Middle frontal gyrus (tissue), 1 donor: ENCODE measurements around the gene FAM163B.
A peak's percentile ranks its signal among the peaks of the same experiment; 100 is the strongest.

ENCODE experiments used
- DNase-seq: peaks from one replicate; pipeline ENCODE4 v3.0.0-alpha.2; 2015; ENCODE audit warnings: low spot score; ENCODE audit errors: extremely low spot score

FAM163B gene

DNA sequence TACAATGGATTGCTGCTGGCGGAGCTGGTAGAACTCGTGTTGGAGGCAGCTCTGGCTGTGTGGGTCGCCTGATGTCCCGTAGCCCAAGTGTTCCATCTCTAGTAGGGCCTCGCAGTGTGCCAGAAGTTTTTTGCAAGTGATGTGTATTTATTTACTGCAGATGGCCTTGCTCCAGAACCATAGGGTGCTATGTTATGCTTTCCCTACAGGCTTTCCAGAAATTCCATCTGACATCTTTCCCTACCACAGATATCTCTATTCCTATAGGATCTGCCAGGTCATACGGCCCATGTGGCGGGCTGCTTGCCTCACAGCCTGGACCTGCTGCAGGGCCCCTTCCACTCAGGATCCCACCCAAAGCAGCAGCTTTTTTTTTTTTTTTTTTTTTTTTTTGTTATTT lies 57.7 kb downstream of the FAM163B start:
- DNase-seq: no peak

DNA sequence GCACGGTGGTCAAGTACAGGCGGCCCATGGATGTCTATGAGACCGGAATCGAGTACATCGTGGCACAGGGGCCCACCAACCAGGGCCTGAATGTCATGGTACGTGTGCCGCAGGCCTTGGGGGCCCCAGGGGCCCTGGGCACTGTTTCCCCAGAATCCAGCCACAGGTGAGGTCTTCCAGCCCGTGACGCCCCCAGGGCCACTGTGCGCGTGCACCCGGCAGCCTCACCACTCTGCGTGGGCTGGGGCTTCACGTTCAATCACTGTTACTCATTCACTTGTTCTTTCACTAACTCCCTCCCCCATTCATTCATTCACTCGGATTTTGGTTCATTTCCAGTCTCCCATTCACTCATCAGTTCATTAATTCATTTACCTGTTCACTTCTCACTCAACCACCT lies 62.1 kb downstream of the FAM163B start:
- no peak for DNase-seq

DNA sequence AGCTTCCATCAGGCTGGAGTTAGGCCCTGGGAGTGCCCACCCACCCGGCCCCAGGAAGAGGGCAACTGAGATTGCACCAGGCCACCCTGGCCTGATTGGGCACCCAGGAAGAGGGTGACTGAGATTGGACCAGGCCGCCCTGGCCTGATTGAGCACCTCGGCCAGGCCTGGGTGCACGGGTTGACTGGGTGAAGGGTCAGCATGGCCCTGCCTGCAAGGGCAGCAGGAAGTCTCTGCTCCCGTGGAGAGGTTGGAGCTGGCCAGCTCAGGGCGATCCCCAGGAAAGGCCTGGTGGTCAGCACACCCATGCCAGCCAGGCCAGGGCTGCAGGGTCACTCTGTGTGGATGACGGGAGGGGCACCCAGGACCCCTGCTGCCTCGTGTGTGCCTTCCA lies 62.9 kb downstream of the FAM163B start:
- DNase-seq: no peak

- DNase-seq: no peak
These were observed 63.5 kb downstream of the FAM163B start for GRCh38 chr9:133545494-133546286.

GRCh38 chr9:133543772-133544467 lies 65.3 kb downstream of the FAM163B start:
- no peak for DNase-seq

GRCh38 chr9:133542002-133542401 lies 67.2 kb downstream of the FAM163B start:
- DNase-seq: no peak

- DNase-seq: no peak
These were observed 68.5 kb downstream of the FAM163B start for GRCh38 chr9:133540698-133541025.

GRCh38 chr9:133539991-133540697 lies 69.0 kb downstream of the FAM163B start:
- DNase-seq: no peak

DNA sequence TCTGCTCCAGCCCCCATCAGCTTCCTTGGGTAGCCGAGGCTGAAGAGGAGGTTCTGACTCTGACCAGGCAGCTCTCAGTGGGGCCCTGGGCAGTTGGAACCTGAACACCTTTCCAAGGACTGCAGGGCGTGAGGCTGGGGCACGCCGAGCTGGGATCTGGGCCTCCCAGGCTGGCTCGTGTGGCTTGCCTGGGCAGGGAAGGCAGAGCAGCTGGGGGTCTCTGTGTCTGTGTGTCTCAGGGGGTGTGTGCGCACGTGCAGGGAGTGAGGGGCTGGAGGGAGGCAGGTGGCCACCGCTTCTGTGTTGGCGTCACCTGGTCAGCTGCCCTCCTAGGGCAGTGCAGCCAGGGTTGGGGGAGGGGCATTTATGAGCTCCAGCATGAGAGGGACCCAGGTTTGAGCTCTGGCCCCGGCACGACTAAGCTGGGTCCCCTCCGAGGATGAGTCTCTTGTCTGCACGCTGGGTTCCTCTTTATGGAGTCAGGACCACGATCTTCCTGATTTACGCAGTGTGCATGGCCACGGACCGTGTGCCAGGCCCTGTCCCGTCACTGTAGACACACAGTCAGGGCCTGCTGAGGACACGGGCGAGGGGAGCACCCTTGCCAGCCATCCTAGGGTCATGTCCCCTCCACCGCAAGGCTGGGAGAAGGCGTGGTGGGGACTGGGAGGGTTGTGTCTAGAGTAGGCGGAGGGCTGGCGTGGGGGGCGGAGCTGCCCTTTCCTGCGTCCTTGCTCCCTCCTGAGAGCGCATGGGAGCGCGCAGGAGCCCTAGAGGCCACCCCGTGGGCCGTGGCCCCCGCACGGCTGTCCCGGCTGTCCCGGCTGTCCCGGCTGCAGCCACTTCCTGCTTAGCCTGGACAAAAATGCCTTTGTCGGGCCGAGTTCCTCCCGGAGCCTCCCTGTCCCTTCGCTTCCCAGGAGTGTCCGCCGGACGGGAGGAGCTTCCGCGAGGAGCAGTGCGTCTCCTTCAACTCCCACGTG lies 70.0 kb downstream of the FAM163B start:
- no peak for DNase-seq

DNA sequence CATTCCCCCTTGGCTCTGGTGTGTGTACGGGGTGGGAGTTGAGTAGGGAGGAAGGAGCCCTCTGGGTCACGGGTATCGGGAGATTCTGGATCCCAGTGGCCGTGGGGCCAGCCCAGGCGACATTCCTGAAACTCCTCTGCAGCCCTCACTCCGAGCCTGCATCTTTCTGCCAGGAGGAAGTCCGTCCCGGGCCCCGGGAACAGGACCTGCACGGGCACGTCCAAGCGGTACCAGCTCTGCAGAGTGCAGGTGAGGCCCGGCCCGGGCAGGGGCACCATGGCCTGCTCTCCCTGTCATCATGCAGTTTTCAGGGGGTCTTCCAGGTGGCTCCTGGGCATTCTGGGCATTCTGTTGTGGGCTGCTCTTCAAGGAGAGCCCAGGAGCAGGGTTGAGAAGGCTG lies 71.0 kb downstream of the FAM163B start:
- no peak for DNase-seq

DNA sequence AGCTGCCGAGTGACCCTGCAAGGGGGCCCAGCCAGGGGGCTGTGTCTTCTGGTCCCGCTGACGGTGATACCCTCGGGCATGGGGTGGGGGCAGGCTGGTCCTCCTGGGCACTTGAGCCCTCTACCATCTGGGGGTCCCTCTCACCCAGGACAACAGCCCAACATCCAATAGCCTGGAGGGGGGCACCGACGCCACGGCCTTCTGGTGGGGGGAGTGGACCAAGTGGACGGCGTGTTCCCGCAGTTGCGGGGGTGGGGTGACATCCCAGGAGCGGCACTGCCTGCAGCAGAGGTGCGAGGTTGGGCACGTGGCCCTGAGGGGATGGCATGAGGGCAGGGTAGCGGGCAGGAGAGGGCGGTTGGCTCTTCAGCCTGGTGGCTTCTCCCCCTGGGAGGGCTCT lies 71.9 kb downstream of the FAM163B start:
- DNase-seq: no peak

- DNase-seq: no peak
These were observed 72.7 kb downstream of the FAM163B start for GRCh38 chr9:133536536-133536935.

- no peak for DNase-seq
These were observed 73.1 kb downstream of the FAM163B start for GRCh38 chr9:133536080-133536479.

- no peak for DNase-seq
These were observed 73.8 kb downstream of the FAM163B start for GRCh38 chr9:133535306-133535877.

- DNase-seq: peak; percentile 67
These were observed 74.6 kb downstream of the FAM163B start, which contains the start of gene ADAMTSL2 for GRCh38 chr9:133534346-133535291. Gene ADAMTSL2 (plus strand): TSS chr9:133534704. CDS start chr9:133536713, 2,009 bp downstream.

GRCh38 chr9:133533857-133534256 lies 75.3 kb downstream of the FAM163B start:
- no peak for DNase-seq

- no peak for DNase-seq
These were observed 76.1 kb downstream of the FAM163B start for GRCh38 chr9:133532937-133533668.

DNA sequence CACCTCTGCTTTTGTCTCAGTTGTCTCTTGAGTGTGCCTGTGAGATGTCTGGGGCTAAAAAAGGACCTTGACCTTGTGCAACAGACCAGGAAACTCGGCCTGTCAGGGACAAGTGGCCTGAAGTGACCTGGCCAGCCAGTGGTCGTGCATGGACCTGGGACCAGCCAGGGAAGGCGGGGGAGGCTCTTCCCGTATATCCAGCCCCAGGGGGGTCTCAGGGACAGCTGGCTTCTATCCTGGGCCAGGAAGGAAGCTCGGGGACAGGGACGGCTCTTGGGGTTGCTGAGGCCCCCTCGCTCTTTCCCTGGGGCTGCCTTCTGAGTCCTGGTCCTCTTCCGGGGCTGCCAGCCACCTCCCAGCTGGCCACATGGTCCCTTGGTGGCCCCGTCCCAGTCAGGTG lies 77.9 kb downstream of the FAM163B start:
- no peak for DNase-seq

DNA sequence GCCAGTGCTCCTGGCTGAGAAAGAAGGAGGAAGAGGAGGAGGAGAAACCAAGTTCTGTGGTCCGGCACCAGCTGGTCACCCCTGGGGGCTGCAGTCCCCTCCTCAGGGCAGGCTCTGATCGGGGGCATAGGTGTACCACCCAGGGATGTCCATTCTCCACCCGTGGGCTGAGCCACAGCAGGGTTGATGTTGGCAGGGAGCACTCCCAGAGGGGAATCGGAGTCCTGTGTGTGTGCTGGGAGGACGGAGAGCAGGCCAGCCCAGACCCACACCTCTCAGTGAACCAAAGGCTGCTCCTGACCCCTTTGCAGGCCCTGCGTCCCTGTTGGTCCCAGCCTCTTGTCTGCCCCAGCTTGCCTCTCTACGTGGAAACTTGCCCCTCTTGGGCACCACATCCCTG lies 79.3 kb downstream of the FAM163B start:
- no peak for DNase-seq
